Loucy (cell line): Measurements from ENCODE around the gene MICAL2.

Source experiments
- H2AFZ ChIP-seq: fragments of 200-600 bp; sonication (generic); 2 replicates; pipeline ENCODE4 v1.6.0; 2016; ENCODE audit warnings: antibody characterized with exemption, mild to moderate bottlenecking, low read length, moderate library complexity
- H3F3A ChIP-seq: fragments of 200-600 bp; 2 replicates; pipeline ENCODE4 v1.6.0; 2016; ENCODE audit warnings: antibody characterized with exemption, low read depth, mild to moderate bottlenecking
- H3K27me3 ChIP-seq: fragments of 200-600 bp; sonication (generic); 2 replicates; pipeline ENCODE4 v1.6.1; 2014; ENCODE audit warnings: low read length, mild to moderate bottlenecking; ENCODE audit not compliant: insufficient read depth, poor library complexity, severe bottlenecking
- H3K36me3 ChIP-seq: fragments of 200-600 bp; sonication (generic); 2 replicates; pipeline ENCODE4 v1.6.1; 2016; ENCODE audit warnings: low read length; ENCODE audit not compliant: insufficient read depth
- H3K4me1 ChIP-seq: fragments of 200-600 bp; sonication (generic); 2 replicates; pipeline ENCODE4 v1.5.1; 2014; ENCODE audit warnings: low read length, mild to moderate bottlenecking; ENCODE audit not compliant: insufficient read depth, poor library complexity, severe bottlenecking
- H3K4me2 ChIP-seq: fragments of 200-600 bp; sonication (generic); 2 replicates; pipeline ENCODE4 v1.6.0; 2014; ENCODE audit warnings: antibody characterized with exemption, low read length, low read depth, mild to moderate bottlenecking; ENCODE audit not compliant: poor library complexity, severe bottlenecking
- H3K4me3 ChIP-seq: fragments of 200-600 bp; sonication (generic); 2 replicates; pipeline ENCODE4 v1.5.1; 2014; ENCODE audit warnings: low read length, mild to moderate bottlenecking, mixed read lengths; ENCODE audit not compliant: poor library complexity, severe bottlenecking
- H3K79me2 ChIP-seq: fragments of 200-600 bp; sonication (generic); 2 replicates; pipeline ENCODE4 v1.6.1; 2014; ENCODE audit warnings: low read length; ENCODE audit not compliant: insufficient read depth
- H3K9ac ChIP-seq: fragments of 200-600 bp; sonication (generic); 2 replicates; pipeline ENCODE4 v1.6.0; 2014; ENCODE audit warnings: mild to moderate bottlenecking, low read depth, low read length, moderate library complexity; ENCODE audit not compliant: poor library complexity, severe bottlenecking
- H3K9me2 ChIP-seq: fragments of 200-600 bp; sonication (generic); replicated peaks from 2 replicates; pipeline ENCODE4 v1.6.1; 2016; ENCODE audit warnings: low read depth, low read length, mixed read lengths
- H3K9me3 ChIP-seq: fragments of 200-600 bp; sonication (generic); 2 replicates; pipeline ENCODE4 v1.6.1; 2014; ENCODE audit warnings: mild to moderate bottlenecking, antibody characterized with exemption, low read length, low read depth; ENCODE audit not compliant: insufficient read depth
- H4K20me1 ChIP-seq: fragments of 200-600 bp; sonication (generic); 2 replicates; pipeline ENCODE4 v1.6.0; 2014; ENCODE audit warnings: antibody characterized with exemption, low read length, mild to moderate bottlenecking; ENCODE audit not compliant: insufficient read depth, poor library complexity, severe bottlenecking
- EZH2phosphoT487 ChIP-seq: fragments of 200-600 bp; IDR thresholded peaks from 2 replicates; pipeline ENCODE4 v1.6.1; 2018; ENCODE audit warnings: antibody characterized with exemption, mild to moderate bottlenecking, moderate library complexity, borderline replicate concordance
- TF ChIP-seq, protein P1 (sequence below): fragments of 200-600 bp; sonication (generic); conservative IDR thresholded peaks from 2 replicates; pipeline ENCODE4 v1.5.1; 2014; ENCODE audit warnings: mild to moderate bottlenecking, antibody characterized with exemption, low read length

MICAL2 gene

DNA sequence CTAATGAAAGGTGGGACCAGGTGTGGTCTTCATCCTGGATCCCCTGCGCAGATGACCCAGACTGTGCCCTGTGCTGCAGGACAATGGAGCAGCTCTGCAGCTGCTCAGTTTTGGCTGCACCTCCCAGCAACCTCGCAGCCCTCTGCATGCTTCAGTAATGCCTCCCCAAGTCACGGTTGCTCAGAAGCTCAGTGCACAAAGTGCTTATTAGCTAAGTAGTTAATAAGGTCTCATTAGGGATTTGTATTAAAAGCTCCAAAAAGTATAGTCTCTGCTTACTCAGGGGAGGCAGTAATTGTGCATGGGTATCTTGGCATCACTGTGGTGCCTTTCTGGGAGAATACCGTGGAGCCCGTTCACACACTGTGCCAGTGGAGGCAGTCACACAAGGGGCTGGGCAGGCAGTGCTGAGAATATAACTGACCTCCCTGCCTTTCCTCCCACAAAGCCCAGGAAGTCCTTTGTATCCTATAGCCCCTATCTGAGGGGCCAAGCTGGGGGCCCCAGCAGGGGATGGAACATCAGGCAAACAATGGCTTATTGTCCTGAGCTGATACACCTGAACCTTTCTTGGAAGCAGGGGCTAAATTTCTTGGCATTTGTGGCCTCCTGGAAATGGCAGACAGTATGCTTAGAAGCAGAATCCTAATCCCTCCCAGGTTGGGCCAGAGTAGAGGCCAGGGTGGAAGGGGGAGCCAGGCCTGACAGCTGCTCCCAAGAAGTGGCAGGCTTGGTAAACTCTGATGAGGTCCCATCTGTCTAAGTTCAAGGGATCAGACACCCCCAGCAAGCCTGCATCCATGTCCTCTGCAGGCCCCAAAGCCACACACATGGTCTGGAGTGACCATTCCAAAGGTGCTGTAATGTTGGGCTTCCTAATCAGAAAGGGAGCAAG is 141.5 kb downstream of the MICAL2 start:
- Histone ChIP-seq H3K4me1 (no peaks in the 10 kb centered on the region), H2AFZ (no peak overlapping the region), H3K79me2 (no peaks in the 10 kb centered on the region), H4K20me1 (no peaks in the 10 kb centered on the region), H3F3A (no peaks in the 10 kb centered on the region), H3K9ac (no peak overlapping the region), H3K9me3 (no peaks in the 10 kb centered on the region), H3K4me3 (no peak overlapping the region), H3K27me3 (no peaks in the 10 kb centered on the region), H3K9me2 (no peaks in the 10 kb centered on the region), H3K4me2 (no peak overlapping the region), H3K36me3 (no peaks in the 10 kb centered on the region)
- TF ChIP-seq, protein P1, sequence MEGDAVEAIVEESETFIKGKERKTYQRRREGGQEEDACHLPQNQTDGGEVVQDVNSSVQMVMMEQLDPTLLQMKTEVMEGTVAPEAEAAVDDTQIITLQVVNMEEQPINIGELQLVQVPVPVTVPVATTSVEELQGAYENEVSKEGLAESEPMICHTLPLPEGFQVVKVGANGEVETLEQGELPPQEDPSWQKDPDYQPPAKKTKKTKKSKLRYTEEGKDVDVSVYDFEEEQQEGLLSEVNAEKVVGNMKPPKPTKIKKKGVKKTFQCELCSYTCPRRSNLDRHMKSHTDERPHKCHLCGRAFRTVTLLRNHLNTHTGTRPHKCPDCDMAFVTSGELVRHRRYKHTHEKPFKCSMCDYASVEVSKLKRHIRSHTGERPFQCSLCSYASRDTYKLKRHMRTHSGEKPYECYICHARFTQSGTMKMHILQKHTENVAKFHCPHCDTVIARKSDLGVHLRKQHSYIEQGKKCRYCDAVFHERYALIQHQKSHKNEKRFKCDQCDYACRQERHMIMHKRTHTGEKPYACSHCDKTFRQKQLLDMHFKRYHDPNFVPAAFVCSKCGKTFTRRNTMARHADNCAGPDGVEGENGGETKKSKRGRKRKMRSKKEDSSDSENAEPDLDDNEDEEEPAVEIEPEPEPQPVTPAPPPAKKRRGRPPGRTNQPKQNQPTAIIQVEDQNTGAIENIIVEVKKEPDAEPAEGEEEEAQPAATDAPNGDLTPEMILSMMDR: no peak
- TF ChIP-seq EZH2phosphoT487: no peak

DNA sequence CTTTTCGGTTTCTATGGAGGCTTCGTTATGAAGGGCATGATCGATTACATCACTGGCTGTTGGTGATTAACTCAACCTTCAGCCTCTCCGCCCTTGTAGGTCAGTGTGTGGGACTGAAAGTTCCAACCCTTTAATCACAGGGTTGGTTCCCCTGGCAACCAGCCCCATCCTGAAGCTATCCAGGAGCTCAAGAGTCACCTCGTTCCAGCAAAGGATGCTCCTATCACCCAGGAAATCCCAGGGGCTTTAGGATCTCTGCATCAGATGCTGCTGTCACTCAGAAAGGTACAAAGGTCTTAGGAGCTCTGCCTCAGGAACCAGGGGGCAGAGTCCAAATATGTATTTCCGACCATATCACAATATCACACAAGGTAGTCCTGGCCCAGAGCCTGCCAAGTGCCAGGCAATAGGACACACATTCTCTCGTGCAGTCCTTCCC is 143.5 kb downstream of the MICAL2 start:
- no peak overlapping the region for H3K4me2 ChIP-seq
- no peaks in the 10 kb centered on the region for H3K9me2 ChIP-seq
- H2AFZ ChIP-seq: no peak overlapping the region
- H3K79me2 ChIP-seq: no peaks in the 10 kb centered on the region
- no peaks in the 10 kb centered on the region for H3K4me1 ChIP-seq
- TF ChIP-seq EZH2phosphoT487: no peak
- TF ChIP-seq, protein P1: no peak
- H3K4me3 ChIP-seq: no peak overlapping the region
- H3K9me3 ChIP-seq: no peaks in the 10 kb centered on the region
- no peaks in the 10 kb centered on the region for H3F3A ChIP-seq
- no peak overlapping the region for H3K9ac ChIP-seq
- H3K36me3 ChIP-seq: no peaks in the 10 kb centered on the region
- no peaks in the 10 kb centered on the region for H4K20me1 ChIP-seq
- no peaks in the 10 kb centered on the region for H3K27me3 ChIP-seq

DNA sequence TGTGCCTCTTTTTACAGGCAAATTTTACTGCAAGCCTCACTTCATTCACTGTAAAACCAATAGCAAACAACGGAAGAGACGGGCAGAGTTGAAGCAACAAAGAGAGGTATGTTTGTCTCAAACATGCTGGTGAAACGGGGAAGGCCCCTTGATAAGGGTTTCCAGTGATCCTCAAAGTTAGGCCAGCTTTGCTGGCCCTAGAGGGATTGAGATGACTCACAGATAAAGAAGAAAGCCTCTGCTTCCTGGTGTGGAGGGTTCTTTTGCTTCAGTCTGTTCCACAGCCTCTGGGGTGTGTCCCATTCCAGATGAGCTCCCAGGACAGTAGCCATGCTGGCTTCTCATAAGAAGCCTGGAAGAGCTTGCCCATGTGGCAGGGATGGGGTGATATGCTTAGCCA is 148.1 kb downstream of the MICAL2 start:
- H3K9ac ChIP-seq: no peak overlapping the region
- H3K36me3 ChIP-seq: no peaks in the 10 kb centered on the region
- H4K20me1 ChIP-seq: no peaks in the 10 kb centered on the region
- no peak overlapping the region for H3K4me2 ChIP-seq
- no peaks in the 10 kb centered on the region for H3K9me3 ChIP-seq
- H3K4me3 ChIP-seq: no peak overlapping the region
- no peaks in the 10 kb centered on the region for H3K9me2 ChIP-seq
- H3K27me3 ChIP-seq: no peaks in the 10 kb centered on the region
- H3K4me1 ChIP-seq: no peaks in the 10 kb centered on the region
- no peak overlapping the region for H2AFZ ChIP-seq
- H3F3A ChIP-seq: no peaks in the 10 kb centered on the region
- no peak for TF ChIP-seq EZH2phosphoT487
- TF ChIP-seq, protein P1: no peak
- H3K79me2 ChIP-seq: no peaks in the 10 kb centered on the region
